ENCODE measurements around the gene SLC28A1.
"Not testable (repeated sequence)": the region's sequence is repeated elsewhere in the genome, so short reads cannot be mapped to it uniquely, and the experiment has no call there.

Gene SLC28A1

GRCh38 chr15:84871428-84871985, 13.0 kb upstream of the SLC28A1 start:
- Mint-ChIP-seq H3K36me3 (ENCODE audit: low read depth) (no peaks in the 10 kb centered on the region), H3K27me3 (ENCODE audit: low read depth) (peaks cover 4% of the 10 kb centered on the region), H3K4me1 (ENCODE audit: low read depth) (no peaks in the 10 kb centered on the region), H3K4me3 (no peak overlapping the region), H3K27ac (no peak overlapping the region), H3K9me3 (no peaks in the 10 kb centered on the region)

DNA sequence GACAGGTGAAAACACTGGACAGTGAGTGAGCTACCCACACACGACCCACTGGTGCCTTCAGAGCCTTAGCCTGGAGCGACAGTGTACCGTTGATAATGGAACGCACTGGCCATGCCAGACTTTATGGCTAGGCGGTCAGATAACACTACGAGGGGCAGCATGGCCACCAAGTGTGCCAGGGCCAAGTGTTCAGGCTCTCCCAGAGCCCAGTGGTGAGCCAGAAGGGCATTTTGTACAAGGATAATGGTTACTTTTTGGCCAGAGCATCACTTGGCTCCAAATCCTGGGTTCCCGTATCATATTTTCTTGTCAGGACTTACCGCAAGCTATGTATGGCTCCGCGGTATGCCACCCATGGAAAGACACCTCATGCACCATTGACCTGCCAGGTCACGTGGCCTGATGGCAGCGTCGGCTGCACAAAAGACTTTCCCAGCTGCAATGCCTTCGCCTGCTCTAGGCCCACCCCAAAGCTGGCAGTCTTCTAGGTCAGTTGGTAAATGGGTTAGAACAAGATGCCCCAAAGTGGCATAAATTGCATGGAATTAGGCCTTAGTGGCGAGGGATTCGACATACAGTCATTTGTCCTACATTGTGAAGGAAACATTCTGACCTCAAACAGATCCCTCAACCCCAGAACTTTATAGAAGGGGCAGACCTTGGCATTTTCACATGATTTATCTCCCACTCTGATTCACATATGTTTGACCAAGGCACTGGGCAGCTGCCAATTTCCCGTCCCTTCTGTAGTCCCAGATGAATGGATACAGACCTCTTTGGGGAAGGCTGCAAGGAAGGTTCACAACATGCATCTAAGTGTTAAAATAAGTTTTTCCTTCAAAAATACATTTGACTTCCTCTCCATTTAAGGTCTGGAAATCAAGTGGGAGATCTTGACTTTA, 12.2 kb upstream of the SLC28A1 start:
- Mint-ChIP-seq H3K9me3 (no peaks in the 10 kb centered on the region), H3K27me3 (ENCODE audit: low read depth) (peaks cover 4% of the 10 kb centered on the region), H3K4me3 (no peak overlapping the region), H3K27ac (no peak overlapping the region), H3K36me3 (ENCODE audit: low read depth) (no peaks in the 10 kb centered on the region), H3K4me1 (ENCODE audit: low read depth) (no peaks in the 10 kb centered on the region)

GRCh38 chr15:84873997-84874396, 10.5 kb upstream of the SLC28A1 start:
- no peaks in the 10 kb centered on the region for H3K4me1 Mint-ChIP-seq (ENCODE audit: low read depth)
- H3K27me3 Mint-ChIP-seq (ENCODE audit: low read depth), result peaks cover 4% of the 10 kb centered on the region
- H3K36me3 Mint-ChIP-seq (ENCODE audit: low read depth), result no peaks in the 10 kb centered on the region

DNA sequence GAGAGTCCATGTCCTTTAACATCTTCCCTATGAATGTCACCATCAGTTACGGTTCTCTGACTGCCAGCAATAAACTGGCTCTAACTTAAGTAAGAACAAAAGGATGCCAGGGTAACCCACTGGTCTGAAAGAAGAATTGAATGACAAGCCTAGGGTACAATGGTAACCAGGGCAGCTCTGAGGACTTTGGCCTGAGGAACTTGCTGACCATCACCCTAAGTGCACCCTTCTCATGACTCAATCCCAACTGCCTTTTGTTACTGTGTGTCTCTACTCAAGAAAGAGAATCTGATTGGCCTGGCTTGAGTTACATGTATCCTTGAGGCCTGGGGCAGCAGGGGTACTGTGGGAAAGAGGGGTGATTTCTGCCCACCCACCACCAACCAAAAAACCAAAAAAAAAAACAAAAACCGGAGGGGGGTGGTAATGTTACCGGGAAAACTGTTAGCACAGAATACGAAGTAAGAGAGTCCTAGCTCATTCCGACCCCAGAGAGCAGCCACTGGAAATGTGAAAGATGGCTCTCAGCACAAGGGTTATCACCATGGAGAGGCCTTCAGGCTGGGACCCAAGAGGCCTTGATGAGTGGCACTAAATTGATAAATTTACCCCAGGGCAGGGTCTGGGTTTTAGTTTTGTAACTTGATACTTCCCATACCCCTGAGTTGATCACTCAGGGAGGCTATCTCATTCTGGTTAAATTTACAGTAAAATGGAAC, 9.3 kb upstream of the SLC28A1 start:
- H3K36me3 Mint-ChIP-seq (ENCODE audit: low read depth), result no peaks in the 10 kb centered on the region
- no peaks in the 10 kb centered on the region for H3K4me1 Mint-ChIP-seq (ENCODE audit: low read depth)
- no peak overlapping the region for H3K27ac Mint-ChIP-seq
- H3K27me3 Mint-ChIP-seq (ENCODE audit: low read depth), result peaks cover 4% of the 10 kb centered on the region
- no peaks in the 10 kb centered on the region for H3K9me3 Mint-ChIP-seq
- H3K4me3 Mint-ChIP-seq, result no peak overlapping the region

More at GRCh38 chr15:84873997-84874396, 10.5 kb upstream of the SLC28A1 start:
- H3K9me3 Mint-ChIP-seq, result no peaks in the 10 kb centered on the region
- H3K4me3 Mint-ChIP-seq, result no peak overlapping the region
- H3K27ac Mint-ChIP-seq, result no peak overlapping the region

- no peaks in the 10 kb centered on the region for H3K4me1 Mint-ChIP-seq (ENCODE audit: low read depth)
- H3K9me3 Mint-ChIP-seq, result no peaks in the 10 kb centered on the region
- H3K36me3 Mint-ChIP-seq (ENCODE audit: low read depth), result no peaks in the 10 kb centered on the region
- H3K27ac Mint-ChIP-seq, result no peak overlapping the region
- peaks cover 4% of the 10 kb centered on the region for H3K27me3 Mint-ChIP-seq (ENCODE audit: low read depth)
- no peak overlapping the region for H3K4me3 Mint-ChIP-seq
Observed at GRCh38 chr15:84876269-84876668, 8.2 kb upstream of the SLC28A1 start.

GRCh38 chr15:84877701-84878100, 6.8 kb upstream of the SLC28A1 start:
- H3K9me3 Mint-ChIP-seq; H3K36me3 Mint-ChIP-seq (ENCODE audit: low read depth); H3K27me3 Mint-ChIP-seq (ENCODE audit: low read depth); H3K4me1 Mint-ChIP-seq (ENCODE audit: low read depth); H3K27ac Mint-ChIP-seq; H3K4me3 Mint-ChIP-seq: not testable (repeated sequence)

DNA sequence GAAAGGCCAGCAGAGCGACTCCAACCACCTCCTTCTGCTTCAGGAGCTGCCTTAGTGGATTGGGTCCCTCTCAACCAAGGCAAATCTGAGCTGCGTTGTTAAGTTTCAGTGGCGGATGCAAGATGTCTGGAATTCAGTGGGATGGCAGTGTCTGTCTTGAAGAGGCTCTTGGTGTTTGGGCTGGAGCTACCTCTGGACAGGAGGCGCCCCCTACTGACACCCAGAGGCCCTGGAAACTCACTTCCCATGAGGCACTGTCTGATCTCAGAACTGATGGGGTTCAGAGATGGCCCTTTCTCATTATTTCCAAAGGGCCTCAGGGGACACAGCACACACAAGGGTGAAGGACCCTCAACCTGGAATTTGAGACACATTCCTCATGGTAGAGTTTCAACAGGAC, 6.0 kb upstream of the SLC28A1 start:
- Mint-ChIP-seq H3K4me3 (no peak overlapping the region), H3K4me1 (ENCODE audit: low read depth) (no peaks in the 10 kb centered on the region), H3K36me3 (ENCODE audit: low read depth) (no peaks in the 10 kb centered on the region), H3K9me3 (no peaks in the 10 kb centered on the region), H3K27me3 (ENCODE audit: low read depth) (peaks cover 4% of the 10 kb centered on the region), H3K27ac (no peak overlapping the region)

- Mint-ChIP-seq H3K4me1 (ENCODE audit: low read depth) (no peaks in the 10 kb centered on the region), H3K4me3 (no peak overlapping the region), H3K27ac (no peak overlapping the region), H3K9me3 (no peaks in the 10 kb centered on the region), H3K27me3 (ENCODE audit: low read depth) (peaks cover 4% of the 10 kb centered on the region), H3K36me3 (ENCODE audit: low read depth) (no peaks in the 10 kb centered on the region)
Observed at GRCh38 chr15:84879088-84879780, 5.2 kb upstream of the SLC28A1 start.

DNA sequence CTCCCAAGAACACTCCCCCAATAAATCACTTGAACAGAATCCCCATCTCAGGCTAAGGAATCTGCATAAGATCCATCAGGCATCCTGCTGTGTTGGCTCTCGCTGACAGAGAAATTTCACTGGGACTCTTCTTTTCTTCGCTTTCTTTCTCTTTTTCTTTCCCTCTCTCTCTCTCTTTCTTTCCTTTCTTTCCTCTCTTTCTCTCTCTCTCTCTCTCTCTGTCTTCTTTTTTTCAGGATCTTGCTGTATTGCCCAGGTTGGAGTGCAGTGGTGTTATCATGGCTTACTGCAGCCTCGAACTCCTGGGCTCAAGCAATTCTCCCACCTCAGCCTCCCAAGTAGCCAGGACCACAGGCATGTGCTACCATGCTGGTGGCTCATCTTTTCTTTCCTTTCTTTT, 4.5 kb upstream of the SLC28A1 start:
- Mint-ChIP-seq H3K9me3 (no peaks in the 10 kb centered on the region), H3K36me3 (ENCODE audit: low read depth) (no peaks in the 10 kb centered on the region), H3K4me1 (ENCODE audit: low read depth) (no peaks in the 10 kb centered on the region), H3K4me3 (no peak overlapping the region), H3K27ac (no peak overlapping the region), H3K27me3 (ENCODE audit: low read depth) (peaks cover under 1% of the 10 kb centered on the region)

DNA sequence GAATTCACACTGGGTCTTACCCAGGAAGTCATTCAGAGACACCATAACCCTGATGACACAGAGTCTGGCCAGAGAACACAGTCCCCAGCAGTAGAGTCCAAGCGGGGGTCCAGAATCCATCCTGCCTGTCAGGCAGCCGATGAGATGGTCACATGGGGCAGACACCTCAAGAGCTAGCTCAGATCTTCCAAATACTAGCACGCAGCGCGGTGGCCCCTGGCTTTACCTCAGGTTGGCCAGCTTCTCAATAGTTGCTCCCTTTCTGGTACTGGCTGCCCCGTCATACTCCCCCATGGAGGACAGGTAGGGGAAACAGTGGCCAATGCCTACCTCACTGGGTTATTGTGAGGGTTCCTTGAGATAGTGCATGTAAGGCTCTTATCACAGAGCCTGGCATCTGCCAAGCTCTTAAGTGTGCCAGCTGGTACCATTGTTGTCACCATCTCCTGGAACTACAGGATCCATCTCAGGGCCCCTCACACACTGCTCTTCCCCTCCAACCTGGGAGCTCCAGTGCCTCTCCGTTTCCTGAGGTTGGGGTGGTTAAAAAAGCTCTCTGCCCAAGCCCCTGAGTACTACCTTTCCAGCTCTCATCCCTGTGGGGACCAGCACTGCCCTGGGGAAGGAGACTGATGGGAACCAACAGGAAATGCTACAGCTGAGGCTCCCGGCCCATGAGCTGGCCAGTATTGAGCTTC, 3.5 kb upstream of the SLC28A1 start:
- Mint-ChIP-seq H3K4me3 (no peak overlapping the region), H3K9me3 (no peaks in the 10 kb centered on the region), H3K27me3 (ENCODE audit: low read depth) (no peaks in the 10 kb centered on the region), H3K27ac (no peak overlapping the region), H3K4me1 (ENCODE audit: low read depth) (no peaks in the 10 kb centered on the region), H3K36me3 (ENCODE audit: low read depth) (no peaks in the 10 kb centered on the region)

GRCh38 chr15:84881520-84881830, 3.0 kb upstream of the SLC28A1 start:
- Mint-ChIP-seq H3K4me1 (ENCODE audit: low read depth) (no peaks in the 10 kb centered on the region), H3K36me3 (ENCODE audit: low read depth) (no peaks in the 10 kb centered on the region), H3K27ac (no peak overlapping the region), H3K27me3 (ENCODE audit: low read depth) (no peaks in the 10 kb centered on the region), H3K9me3 (no peaks in the 10 kb centered on the region), H3K4me3 (no peak overlapping the region)

GRCh38 chr15:84883466-84883865, 996 bp upstream of the SLC28A1 start:
- Mint-ChIP-seq H3K4me3 (no peak overlapping the region), H3K4me1 (ENCODE audit: low read depth) (peaks cover 2% of the 10 kb centered on the region), H3K9me3 (no peaks in the 10 kb centered on the region), H3K27ac (no peak overlapping the region), H3K27me3 (ENCODE audit: low read depth) (no peaks in the 10 kb centered on the region), H3K36me3 (ENCODE audit: low read depth) (no peaks in the 10 kb centered on the region)

DNA sequence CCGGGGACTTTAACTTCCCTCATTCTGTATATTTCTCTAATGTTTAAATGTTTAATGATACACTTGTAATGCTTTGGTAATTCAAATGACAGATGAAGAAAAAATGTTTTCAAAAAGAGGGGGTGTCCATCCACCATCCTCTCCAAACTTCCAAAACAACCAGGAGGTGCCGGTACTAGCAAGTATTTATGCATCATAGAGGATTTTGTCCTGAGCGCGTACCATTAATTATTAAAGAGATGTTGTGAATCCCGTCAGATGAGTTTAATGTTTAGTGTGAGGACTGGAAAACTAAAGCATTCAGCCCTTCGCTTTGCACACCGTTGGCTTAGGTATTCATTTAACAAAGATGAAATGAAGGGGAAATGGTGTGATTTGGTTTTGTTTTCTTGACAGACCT, 1.3 kb downstream of the SLC28A1 start:
- H3K9me3 Mint-ChIP-seq, result no peaks in the 10 kb centered on the region
- H3K4me3 Mint-ChIP-seq, result no peak overlapping the region
- no peaks in the 10 kb centered on the region for H3K27me3 Mint-ChIP-seq (ENCODE audit: low read depth)
- H3K27ac Mint-ChIP-seq, result no peak overlapping the region
- no peaks in the 10 kb centered on the region for H3K36me3 Mint-ChIP-seq (ENCODE audit: low read depth)
- peaks cover 2% of the 10 kb centered on the region for H3K4me1 Mint-ChIP-seq (ENCODE audit: low read depth)

Data from T-helper 1 cell treated with Interleukin-12 subunit alpha and Interleukin-12 subunit beta and Interleukin-4 antibody, amounts not matched to agents 30 μg/mL and 1 μg/mL, for 36 hours (primary cell).